HG03442 (cell line): Measurements from ENCODE around the gene RNASE2.
"Not testable (repeated sequence)": the region's sequence is repeated elsewhere in the genome, so short reads cannot be mapped to it uniquely, and the experiment has no call there.

Experiments used
- ATAC-seq: cut with Tn5 transposase; IDR thresholded peaks from one replicate; pipeline ENCODE4 v1.9.1; 2021; ENCODE audit warnings: mild to moderate bottlenecking, moderate library complexity; ENCODE audit not compliant: unreplicated experiment

The RNASE2 gene

GRCh38 chr14:20954736-20955537, at the start of gene RNASE2:
TSS of gene RNASE2 (plus strand) at chr14:20955487. CDS start at chr14:20955772, 285 bp downstream.
- not testable (repeated sequence) for ATAC-seq

- ATAC-seq = no peak
These were observed 49.6 kb upstream of the RNASE2 start for GRCh38 chr14:20905676-20906075.

GRCh38 chr14:20907214-20907613, 48.1 kb upstream of the RNASE2 start:
- ATAC-seq = no peak

GRCh38 chr14:20910822-20911221, 44.5 kb upstream of the RNASE2 start:
- ATAC-seq = not testable (repeated sequence)

GRCh38 chr14:20919038-20919756, 36.1 kb upstream of the RNASE2 start:
- not testable (repeated sequence) for ATAC-seq

- ATAC-seq = not testable (repeated sequence)
These were observed 31.5 kb upstream of the RNASE2 start for GRCh38 chr14:20923766-20924297.

GRCh38 chr14:20934148-20934762, 21.0 kb upstream of the RNASE2 start:
- ATAC-seq = no peak

GRCh38 chr14:20935303-20935984, 19.8 kb upstream of the RNASE2 start:
- no peak for ATAC-seq

GRCh38 chr14:20945146-20945545, 10.1 kb upstream of the RNASE2 start:
- not testable (repeated sequence) for ATAC-seq

GRCh38 chr14:20946707-20947106, 8.6 kb upstream of the RNASE2 start:
- not testable (repeated sequence) for ATAC-seq

GRCh38 chr14:20955538-20955873, 219 bp downstream of the RNASE2 start:
- ATAC-seq = not testable (repeated sequence)

GRCh38 chr14:20956376-20956976, 1.2 kb downstream of the RNASE2 start:
- no peak for ATAC-seq

- ATAC-seq = not testable (repeated sequence)
These were observed 3.7 kb downstream of the RNASE2 start for GRCh38 chr14:20958946-20959345.

- ATAC-seq = no peak
These were observed 14.0 kb downstream of the RNASE2 start for GRCh38 chr14:20969336-20969735.

- peak; percentile 14 for ATAC-seq
These were observed 15.3 kb downstream of the RNASE2 start for GRCh38 chr14:20970647-20970982.

- peak; percentile 93 for ATAC-seq
These were observed 15.9 kb downstream of the RNASE2 start for GRCh38 chr14:20970983-20971704.

- no peak for ATAC-seq
These were observed 16.4 kb downstream of the RNASE2 start for GRCh38 chr14:20971705-20972021.

- ATAC-seq = no peak
These were observed 18.2 kb downstream of the RNASE2 start for GRCh38 chr14:20973501-20973900.

- ATAC-seq = no peak
These were observed 21.0 kb downstream of the RNASE2 start for GRCh38 chr14:20976291-20976690.

- ATAC-seq = no peak
These were observed 23.4 kb downstream of the RNASE2 start for GRCh38 chr14:20978687-20979086.
